ENCODE data around the gene ZNF200. TPM values are rescaled to one million over a fixed set of nuclear protein-coding genes. Genes with fewer than 3 reads are reported as not detected.

Gene ZNF200
- total RNA-seq, 2 donors from 2014 or later, result 7.1 to 7.2 TPM

GRCh38 chr16:3256866-3257465, 22.0 kb upstream of the ZNF200 start:
- H3K9me3 ChIP-seq, result no peaks in the 10 kb centered on the region
- no peak overlapping the region for H3K9ac ChIP-seq (ENCODE audit: low read depth in 2 of 2, low read length in 2 of 2)
- TF ChIP-seq CTCF (IDR thresholded peaks at IDR 0.05), result no peak
- intact Hi-C loops (cut with DNase I), result no loop called here
- H3K4me1 ChIP-seq, result no peaks in the 10 kb centered on the region
- no peaks in the 10 kb centered on the region for H3K36me3 ChIP-seq
- no peaks in the 10 kb centered on the region for H3K27me3 ChIP-seq
- no peak overlapping the region for H3K27ac ChIP-seq
- no peak overlapping the region for H3K4me3 ChIP-seq
- no peak for DNase-seq

- TF ChIP-seq CTCF (IDR thresholded peaks at IDR 0.05), result no peak
- Histone ChIP-seq H3K4me1 (no peaks in the 10 kb centered on the region), H3K36me3 (no peaks in the 10 kb centered on the region), H3K27me3 (no peaks in the 10 kb centered on the region), H3K27ac (no peak within 1 kb of the TSS), H3K9ac (ENCODE audit: low read depth in 2 of 2, low read length in 2 of 2) (peak within 1 kb of the TSS in 1 of 2 donors; percentile 19), H3K9me3 (no peaks in the 10 kb centered on the region), H3K4me3 (peak within 1 kb of the TSS; percentile 20)
- intact Hi-C loops (cut with DNase I), result no loop called here
- DNase-seq, result no peak
These were observed 21.3 kb upstream of the ZNF200 start, which contains the start of gene MEFV for GRCh38 chr16:3256146-3256865. Gene MEFV, minus strand, starts transcription at chr16:3256633. Its CDS starts 46 bp downstream, at chr16:3256587.

GRCh38 chr16:3254309-3254708, 19.4 kb upstream of the ZNF200 start:
- H3K9ac ChIP-seq (ENCODE audit: low read depth in 2 of 2, low read length in 2 of 2), result no peak overlapping the region
- DNase-seq, result no peak
- no peak for TF ChIP-seq CTCF (IDR thresholded peaks at IDR 0.05)
- H3K36me3 ChIP-seq, result no peaks in the 10 kb centered on the region
- intact Hi-C loops (cut with DNase I), result no loop called here
- H3K4me3 ChIP-seq, result no peak overlapping the region
- no peaks in the 10 kb centered on the region for H3K9me3 ChIP-seq
- H3K27ac ChIP-seq, result no peak overlapping the region
- no peaks in the 10 kb centered on the region for H3K27me3 ChIP-seq
- H3K4me1 ChIP-seq, result no peaks in the 10 kb centered on the region

GRCh38 chr16:3252967-3253366, 18.0 kb upstream of the ZNF200 start:
- H3K9ac ChIP-seq (ENCODE audit: low read depth in 2 of 2, low read length in 2 of 2), result no peak overlapping the region
- intact Hi-C loops (cut with DNase I), result no loop called here
- no peak for TF ChIP-seq CTCF (IDR thresholded peaks at IDR 0.05)

GRCh38 chr16:3249451-3249850, 14.5 kb upstream of the ZNF200 start:
- intact Hi-C loops (cut with DNase I), result no loop called here
- Histone ChIP-seq H3K9me3 (no peaks in the 10 kb centered on the region), H3K27ac (no peak overlapping the region), H3K36me3 (no peaks in the 10 kb centered on the region), H3K27me3 (no peaks in the 10 kb centered on the region), H3K4me3 (no peak overlapping the region), H3K9ac (ENCODE audit: low read depth in 2 of 2, low read length in 2 of 2) (no peak overlapping the region), H3K4me1 (no peaks in the 10 kb centered on the region)
- TF ChIP-seq CTCF (IDR thresholded peaks at IDR 0.05), result no peak
- DNase-seq, result no peak

More at GRCh38 chr16:3252967-3253366, 18.0 kb upstream of the ZNF200 start:
- Histone ChIP-seq H3K9me3 (no peaks in the 10 kb centered on the region), H3K36me3 (no peaks in the 10 kb centered on the region), H3K4me3 (no peak overlapping the region), H3K27me3 (no peaks in the 10 kb centered on the region), H3K27ac (no peak overlapping the region), H3K4me1 (no peaks in the 10 kb centered on the region)
- DNase-seq, result no peak
